ENCODE measurements around the gene ITGB3. TPM values are rescaled to one million over a fixed set of nuclear protein-coding genes. Genes with fewer than 3 reads are reported as not detected.

Gene ITGB3
- total RNA-seq, result 100 to 1,000 TPM in 1 of 2 donors, 10 to 100 TPM in 1; 79.5 to 210 TPM
- polyA plus RNA-seq, result 10 to 100 TPM; 14.4 to 21.2 TPM
- long read RNA-seq, donor 1, transcript ITGB3-201 (15 exons, 3,995 nt), result minor isoform, 6 of 80 reads
- long read RNA-seq, donor 1, transcript ITGB3-202 (9 exons, 1,668 nt), result major isoform, 14 of 80 reads
- long read RNA-seq, donor 1, partial matches to known transcripts, result 53 of 80 reads
- long read RNA-seq, donor 1, other reads (novel, unspliced or antisense), result 7 of 80 reads
- long read RNA-seq, donor 2, transcript ITGB3-201 (15 exons, 3,995 nt), result major isoform, 5 of 49 reads
- long read RNA-seq, donor 2, partial matches to known transcripts, result 35 of 49 reads
- long read RNA-seq, donor 2, other reads (novel, unspliced or antisense), result 6 of 49 reads

- DNase-seq (peak; percentile 86 to 96), ATAC-seq (ENCODE audit: low FRiP score) (peak; percentile 93)
- Histone ChIP-seq H3K36me3 (ENCODE audit: control insufficient read depth in 1 of 2, insufficient read depth in 2 of 2, low read length in 1 of 2) (no peaks in the 10 kb centered on the region), H3K4me1 (ENCODE audit: control insufficient read depth in 1 of 2, insufficient read depth in 2 of 2, low read length in 2 of 2) (peaks cover 4 to 8% of the 10 kb centered on the region in 2 donors), H3K9me3 (ENCODE audit: control insufficient read depth, low read length) (no peaks in the 10 kb centered on the region), H3K27ac (ENCODE audit: low read depth in 1 of 2, low read length in 2 of 2) (peak within 1 kb of the TSS; percentile 59 to 96), H3K27me3 (ENCODE audit: control insufficient read depth in 1 of 2, insufficient read depth in 2 of 2, low read length in 1 of 2) (no peaks in the 10 kb centered on the region), H3K4me3 (ENCODE audit: low read length in 2 of 2) (peak within 1 kb of the TSS; percentile 83 to 94)
- intact Hi-C loops (cut with DNase I), result loop anchor here in 1 of 2 donors (5.0 kb wide), 2 partner anchors 39 to 64 kb away; no protein-coding TSS in a partner anchor
- WGBS, 2 donors, result 0% methylated on average over 57 to 112 of the region's 112 CpGs
These were observed at the start of gene ITGB3 for GRCh38 chr17:47253541-47254402. TSS of gene ITGB3 (plus strand) at chr17:47253827. CDS start at chr17:47253862, 35 bp downstream.

DNA sequence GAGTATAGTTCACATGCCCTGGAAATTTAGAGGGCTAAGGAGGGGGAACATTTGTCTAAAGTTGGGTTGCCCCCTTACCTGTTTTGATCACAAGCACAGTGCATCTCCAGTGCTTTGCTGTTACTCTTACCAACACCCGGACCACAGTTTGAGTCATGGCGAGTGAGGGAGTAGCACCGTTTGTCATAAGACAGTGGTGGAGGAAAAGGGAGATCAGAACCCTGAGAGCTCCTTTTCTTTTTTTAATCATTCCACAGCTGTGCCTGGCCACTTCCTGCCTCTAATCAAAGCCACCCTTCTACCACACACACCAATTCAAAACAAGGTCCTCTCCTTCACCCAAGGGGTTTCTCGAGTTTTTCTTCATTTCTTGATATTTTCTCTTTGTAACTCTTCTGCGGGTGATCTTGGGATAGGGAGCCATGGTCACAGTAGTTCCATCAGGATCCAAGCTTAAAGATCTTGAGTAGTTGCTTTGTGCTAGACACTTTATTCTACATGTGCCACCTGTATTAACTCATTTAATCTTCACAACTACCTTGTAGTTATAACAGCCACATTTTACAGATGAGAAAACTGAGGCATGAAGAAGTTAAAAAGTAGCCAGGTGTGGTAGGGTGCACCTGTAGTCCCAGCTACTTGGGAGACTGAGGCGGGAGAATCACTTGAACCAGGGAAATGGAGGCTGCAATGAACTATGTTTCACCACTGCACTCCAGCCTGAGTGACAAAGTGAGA is 49.5 kb upstream of the ITGB3 start:
- Histone ChIP-seq H3K4me1 (ENCODE audit: control insufficient read depth in 1 of 2, insufficient read depth in 2 of 2, low read length in 2 of 2) (no peaks in the 10 kb centered on the region), H3K4me3 (ENCODE audit: low read length in 2 of 2) (no peak overlapping the region), H3K27me3 (ENCODE audit: control insufficient read depth in 1 of 2, insufficient read depth in 2 of 2, low read length in 1 of 2) (no peaks in the 10 kb centered on the region), H3K36me3 (ENCODE audit: control insufficient read depth in 1 of 2, insufficient read depth in 2 of 2, low read length in 1 of 2) (no peaks in the 10 kb centered on the region), H3K27ac (ENCODE audit: low read depth in 1 of 2, low read length in 2 of 2) (no peak overlapping the region), H3K9me3 (ENCODE audit: control insufficient read depth, low read length) (no peaks in the 10 kb centered on the region)
- intact Hi-C loops (cut with DNase I), result no loop called here
- ATAC-seq (ENCODE audit: low FRiP score) (no peak), DNase-seq (no peak)
- WGBS, 2 donors, result 79 to 80% methylated on average over 6 of the region's 6 CpGs

DNA sequence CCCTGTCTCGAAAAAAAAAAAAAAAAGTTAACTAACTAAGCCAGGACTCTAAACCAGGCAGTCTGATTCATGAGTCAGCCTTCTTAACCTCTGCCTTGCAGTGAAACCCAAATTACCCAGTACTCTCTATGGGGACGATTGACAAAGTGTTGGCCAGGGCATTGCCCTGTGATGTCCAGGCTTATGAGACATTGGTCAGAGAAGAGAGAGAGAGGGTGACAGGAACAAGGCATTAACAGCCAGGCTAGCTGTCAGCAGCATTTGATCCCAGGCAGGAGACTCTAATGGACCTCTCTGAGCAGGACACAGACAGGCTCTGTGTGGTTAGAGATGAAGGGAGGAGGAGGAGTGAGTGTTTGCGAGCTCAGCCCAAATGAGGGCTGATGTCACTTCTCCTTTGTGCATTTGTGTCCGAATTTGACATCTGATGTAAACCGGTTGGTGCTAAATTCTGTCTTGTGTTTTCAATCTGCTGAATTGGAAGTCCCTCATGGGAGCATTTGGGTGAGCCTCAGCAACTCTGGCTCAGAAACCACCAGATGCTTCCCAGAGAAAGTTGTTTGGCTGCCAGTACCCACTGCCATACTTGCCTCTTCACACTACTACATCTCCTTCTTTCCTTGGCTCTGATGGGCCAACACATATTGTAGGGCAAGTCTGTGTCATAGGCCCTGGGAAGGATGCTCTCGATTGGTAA is 48.8 kb upstream of the ITGB3 start:
- peak; percentile 69 for ATAC-seq (ENCODE audit: low FRiP score)
- Histone ChIP-seq H3K4me3 (ENCODE audit: low read length in 2 of 2) (no peak overlapping the region), H3K9me3 (ENCODE audit: control insufficient read depth, low read length) (no peaks in the 10 kb centered on the region), H3K36me3 (ENCODE audit: control insufficient read depth in 1 of 2, insufficient read depth in 2 of 2, low read length in 1 of 2) (no peaks in the 10 kb centered on the region), H3K4me1 (ENCODE audit: control insufficient read depth in 1 of 2, insufficient read depth in 2 of 2, low read length in 2 of 2) (no peaks in the 10 kb centered on the region), H3K27ac (ENCODE audit: low read depth in 1 of 2, low read length in 2 of 2) (peak overlapping the region; percentile 29 to 77), H3K27me3 (ENCODE audit: control insufficient read depth in 1 of 2, insufficient read depth in 2 of 2, low read length in 1 of 2) (no peaks in the 10 kb centered on the region)
- intact Hi-C loops (cut with DNase I), result no loop called here
- WGBS, 2 donors, result 10 to 12% methylated on average over 6 of the region's 6 CpGs
- DNase-seq, result peak in 1 of 2 donors; percentile 61

GRCh38 chr17:47205419-47205963 is 48.1 kb upstream of the ITGB3 start:
- WGBS, 2 donors, result 37 to 48% methylated on average over 9 of the region's 9 CpGs
- intact Hi-C loops (cut with DNase I), result no loop called here
- no peaks in the 10 kb centered on the region for H3K36me3 ChIP-seq (ENCODE audit: control insufficient read depth in 1 of 2, insufficient read depth in 2 of 2, low read length in 1 of 2)
- DNase-seq (peak in 1 of 2 donors; percentile 68), ATAC-seq (ENCODE audit: low FRiP score) (peak; percentile 26)
- no peaks in the 10 kb centered on the region for H3K27me3 ChIP-seq (ENCODE audit: control insufficient read depth in 1 of 2, insufficient read depth in 2 of 2, low read length in 1 of 2)
- no peak overlapping the region for H3K4me3 ChIP-seq (ENCODE audit: low read length in 2 of 2)
- peak overlapping the region; percentile 33 to 77 for H3K27ac ChIP-seq (ENCODE audit: low read depth in 1 of 2, low read length in 2 of 2)
- H3K9me3 ChIP-seq (ENCODE audit: control insufficient read depth, low read length), result no peaks in the 10 kb centered on the region
- no peaks in the 10 kb centered on the region for H3K4me1 ChIP-seq (ENCODE audit: control insufficient read depth in 1 of 2, insufficient read depth in 2 of 2, low read length in 2 of 2)

DNA sequence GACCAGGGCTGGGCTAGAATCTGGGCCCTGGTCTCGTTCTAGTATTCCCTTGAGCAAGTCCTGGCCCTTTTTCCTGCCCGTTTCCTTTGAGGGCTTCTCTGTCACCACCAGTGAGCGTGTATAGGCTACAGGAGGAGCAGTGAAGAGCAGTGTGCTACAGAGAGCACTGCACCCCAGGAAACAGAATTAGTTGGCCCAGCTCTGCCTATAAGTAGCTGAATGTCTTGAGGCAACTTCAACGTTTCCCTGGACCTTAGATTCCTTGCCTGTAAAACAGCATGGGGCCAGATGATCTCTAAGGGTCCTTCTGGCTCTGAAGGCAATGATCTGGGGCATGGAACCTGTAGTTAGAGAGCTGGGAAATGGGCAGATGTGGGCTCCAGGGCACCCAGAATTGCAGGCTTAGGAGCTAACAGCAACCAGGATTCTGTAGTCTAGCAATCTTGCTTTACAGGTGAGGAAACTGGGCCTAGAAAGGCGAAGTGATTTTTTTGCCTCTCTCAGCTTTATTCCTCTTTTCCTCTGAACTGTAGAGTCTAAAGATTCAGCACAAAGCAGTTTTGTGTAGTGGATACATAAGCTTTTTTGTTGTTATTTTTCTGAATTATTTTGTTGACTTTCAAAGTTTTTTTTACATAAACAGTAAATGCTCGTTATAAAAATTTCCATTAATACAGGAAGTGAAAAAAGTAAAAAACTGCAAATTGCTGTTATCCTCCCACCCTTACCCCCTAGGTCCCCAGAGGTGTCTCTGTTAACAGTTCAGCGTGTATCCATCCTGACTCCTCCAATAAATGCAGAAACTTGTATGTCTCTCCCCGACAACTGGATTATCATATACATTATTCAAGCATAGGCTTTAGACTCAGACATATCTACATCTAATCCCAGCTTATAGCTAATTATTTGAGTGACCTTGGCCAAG is 46.2 kb upstream of the ITGB3 start:
- no peaks in the 10 kb centered on the region for H3K4me1 ChIP-seq (ENCODE audit: control insufficient read depth in 1 of 2, insufficient read depth in 2 of 2, low read length in 2 of 2)
- no peak for DNase-seq

DNA sequence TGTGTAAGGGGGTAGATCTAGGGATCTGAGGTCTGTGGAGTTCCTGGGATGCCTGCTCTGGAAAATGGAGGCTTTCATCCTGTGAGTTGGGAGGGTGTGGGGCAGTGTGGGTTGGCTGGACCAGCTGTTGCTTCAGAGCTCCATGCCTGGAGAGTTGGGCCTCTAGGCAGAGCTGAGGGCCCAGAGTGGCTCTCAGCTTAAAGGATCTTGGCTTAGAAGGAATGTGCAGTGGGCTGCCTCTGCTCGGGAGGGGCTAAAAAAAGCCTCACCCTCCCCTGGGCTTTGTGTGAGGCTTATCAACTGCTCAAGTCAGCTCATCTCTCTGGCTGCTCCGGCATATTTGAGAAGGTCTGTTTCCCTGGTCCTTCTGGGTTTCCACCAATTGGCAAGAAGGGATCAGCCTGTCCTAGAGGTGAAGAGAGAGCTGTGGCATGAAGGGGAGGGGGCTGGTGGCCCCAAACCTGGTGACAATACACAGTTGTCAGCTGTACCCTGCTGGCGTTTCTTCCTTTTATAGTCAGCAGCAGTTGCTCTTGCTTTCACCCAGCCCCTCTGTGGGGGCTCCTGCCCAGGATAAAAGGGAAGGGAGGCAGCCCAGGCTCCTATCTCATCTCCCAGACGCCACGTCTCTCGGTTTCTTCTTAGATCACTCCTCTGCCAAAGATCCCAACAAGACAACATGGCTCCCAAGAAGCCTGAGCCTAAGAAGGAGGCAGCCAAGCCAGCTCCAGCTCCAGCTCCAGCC is 44.7 kb upstream of the ITGB3 start, which contains the start of gene MYL4:
TSS of gene MYL4 (plus strand) at position 605 of the 745 bp plus-strand sequence. CDS start at position 680, 75 bp downstream.
- WGBS, 2 donors, result 84 to 88% methylated on average over 6 of the region's 6 CpGs
- Histone ChIP-seq H3K36me3 (ENCODE audit: control insufficient read depth in 1 of 2, insufficient read depth in 2 of 2, low read length in 1 of 2) (no peaks in the 10 kb centered on the region), H3K27me3 (ENCODE audit: control insufficient read depth in 1 of 2, insufficient read depth in 2 of 2, low read length in 1 of 2) (no peaks in the 10 kb centered on the region), H3K4me1 (ENCODE audit: control insufficient read depth in 1 of 2, insufficient read depth in 2 of 2, low read length in 2 of 2) (no peaks in the 10 kb centered on the region), H3K9me3 (ENCODE audit: control insufficient read depth, low read length) (no peaks in the 10 kb centered on the region), H3K27ac (ENCODE audit: low read depth in 1 of 2, low read length in 2 of 2) (no peak within 1 kb of the TSS), H3K4me3 (ENCODE audit: low read length in 2 of 2) (no peak within 1 kb of the TSS)
- DNase-seq (no peak), ATAC-seq (ENCODE audit: low FRiP score) (no peak)
- intact Hi-C loops (cut with DNase I), result no loop called here

More for the DNA sequence above, 46.2 kb upstream of the ITGB3 start:
- Histone ChIP-seq H3K9me3 (ENCODE audit: control insufficient read depth, low read length) (no peaks in the 10 kb centered on the region), H3K27ac (ENCODE audit: low read depth in 1 of 2, low read length in 2 of 2) (no peak overlapping the region), H3K27me3 (ENCODE audit: control insufficient read depth in 1 of 2, insufficient read depth in 2 of 2, low read length in 1 of 2) (no peaks in the 10 kb centered on the region), H3K4me3 (ENCODE audit: low read length in 2 of 2) (no peak overlapping the region), H3K36me3 (ENCODE audit: control insufficient read depth in 1 of 2, insufficient read depth in 2 of 2, low read length in 1 of 2) (no peaks in the 10 kb centered on the region)
- WGBS, 2 donors, result 90 to 92% methylated on average over 8 of the region's 8 CpGs
- ATAC-seq (ENCODE audit: low FRiP score), result no peak
- intact Hi-C loops (cut with DNase I), result no loop called here

GRCh38 chr17:47209499-47209898 is 44.1 kb upstream of the ITGB3 start:
- ATAC-seq (ENCODE audit: low FRiP score), result no peak
- Histone ChIP-seq H3K36me3 (ENCODE audit: control insufficient read depth in 1 of 2, insufficient read depth in 2 of 2, low read length in 1 of 2) (no peaks in the 10 kb centered on the region), H3K4me1 (ENCODE audit: control insufficient read depth in 1 of 2, insufficient read depth in 2 of 2, low read length in 2 of 2) (no peaks in the 10 kb centered on the region), H3K4me3 (ENCODE audit: low read length in 2 of 2) (no peak overlapping the region), H3K27me3 (ENCODE audit: control insufficient read depth in 1 of 2, insufficient read depth in 2 of 2, low read length in 1 of 2) (no peaks in the 10 kb centered on the region), H3K27ac (ENCODE audit: low read depth in 1 of 2, low read length in 2 of 2) (no peak overlapping the region), H3K9me3 (ENCODE audit: control insufficient read depth, low read length) (no peaks in the 10 kb centered on the region)
- DNase-seq, result no peak
- intact Hi-C loops (cut with DNase I), result no loop called here
- WGBS, 2 donors, result 98% methylated on average over 3 of the region's 3 CpGs

Data from aorta (tissue), 5 donors.